HL-60/S4 treated with phorbol 12-myristate 13-acetate at 8.2 ng/mL for 4 days and 3 days (cell line): Measurements from ENCODE around the gene ME3.

Source experiments
- in situ Hi-C: fragments of 300-500 bp; cut with MboI; formaldehyde crosslinking; loops from 2 replicates; pipeline ENCODE4 v1.15.0; 2022; ENCODE audit warnings: low sequenced_read_pairs

ME3 gene

DNA sequence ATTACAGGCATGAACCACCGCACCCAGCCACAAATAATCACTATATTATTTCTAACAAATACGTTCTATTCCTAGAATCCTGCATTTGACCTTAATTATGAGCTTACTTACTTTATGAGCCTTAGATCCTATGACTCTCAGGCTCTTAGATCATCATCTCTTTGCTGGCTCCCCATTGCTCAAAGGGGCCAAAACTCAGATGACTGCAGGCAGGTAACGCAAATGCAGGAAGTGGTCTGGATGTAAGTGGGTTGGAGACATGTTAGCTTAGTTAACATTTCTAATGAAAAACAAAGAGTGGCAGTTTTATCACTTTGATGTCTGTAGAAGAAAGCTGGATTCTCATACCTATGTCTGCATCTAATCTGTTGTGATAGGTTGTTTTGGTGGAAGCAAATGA lies 274.3 kb downstream of the ME3 start:
- in situ Hi-C loops = no loop called here

DNA sequence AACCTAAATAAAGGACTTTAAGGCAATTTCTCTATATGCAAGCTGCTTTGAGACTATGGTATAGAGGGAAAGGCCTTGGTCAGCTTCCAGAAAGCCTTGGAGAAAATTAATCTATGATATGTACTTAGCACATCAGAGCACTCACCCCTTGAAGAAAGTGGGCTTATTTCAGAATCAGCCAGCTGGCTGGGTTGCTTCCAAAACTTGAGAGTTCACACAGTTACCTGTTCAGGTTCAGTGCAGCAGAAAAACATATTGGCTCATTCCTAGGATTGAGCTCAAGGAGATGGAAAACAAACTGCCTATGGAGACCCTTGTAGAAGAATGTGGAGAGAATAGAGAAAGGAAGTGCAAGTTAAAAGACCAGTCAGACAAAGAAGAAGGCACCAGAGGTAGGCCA lies 275.1 kb downstream of the ME3 start:
- in situ Hi-C loops = no loop called here

DNA sequence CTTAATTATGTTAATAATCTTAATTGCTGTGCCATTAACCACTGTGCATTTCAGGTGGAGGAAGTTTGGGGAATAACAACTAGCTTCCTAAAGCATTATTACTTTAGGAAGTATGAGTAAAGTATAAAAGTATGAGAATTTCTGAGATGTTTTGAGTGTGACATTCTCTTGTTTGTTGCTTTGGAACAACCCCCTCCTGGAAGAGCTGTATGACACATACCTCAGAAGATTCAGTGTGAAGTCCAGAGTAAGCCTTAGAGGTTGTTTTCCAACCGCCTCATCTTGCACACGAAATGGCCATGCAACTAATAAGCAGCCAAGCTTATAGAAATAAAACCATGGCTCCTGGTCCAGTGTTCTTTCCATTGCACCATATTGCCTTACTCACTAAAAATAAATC lies 276.0 kb downstream of the ME3 start:
- in situ Hi-C loops = no loop called here

DNA sequence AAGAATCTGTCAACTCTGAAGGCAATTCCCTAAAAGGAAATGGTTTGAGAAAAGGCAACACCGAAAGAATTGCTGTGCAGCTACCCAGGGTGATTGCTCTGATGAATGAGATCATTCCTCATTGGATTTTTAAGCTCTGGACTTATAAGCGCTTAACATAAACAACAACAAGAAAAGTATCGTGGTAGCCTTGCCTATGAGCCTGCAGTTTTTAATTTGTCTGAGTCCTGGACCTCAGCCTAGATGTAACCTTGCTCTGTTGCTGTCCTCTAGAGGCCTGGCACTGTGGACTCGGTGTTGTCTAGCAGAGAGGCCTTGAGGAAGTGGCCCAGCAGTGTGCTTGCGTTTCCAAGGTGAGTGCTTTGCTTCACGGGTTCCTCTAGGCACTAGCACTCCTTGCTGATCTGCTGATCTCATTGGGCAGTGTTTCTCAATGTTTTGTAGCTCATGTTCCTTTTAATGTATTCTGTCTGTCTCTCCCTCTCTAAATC lies 277.3 kb downstream of the ME3 start:
- in situ Hi-C loops = no loop called here
